Ovary (tissue), 9 donors: ENCODE measurements around the gene LEFTY2. TPM values are rescaled to one million over a fixed set of nuclear protein-coding genes. Genes with fewer than 3 reads are reported as not detected.

Source experiments
- DNase-seq, 5 donors: peaks; one replicate each; pipeline ENCODE4 v3.0.0-alpha.2; 2019 to 2020
- H3K27ac ChIP-seq, 2 donors: fragments of 200-600 bp; one replicate each; pipeline versions ENCODE4 v1.5.1 to v1.8.0; 2019 to 2022
- H3K27me3 ChIP-seq: fragments of 200-600 bp; one replicate; pipeline ENCODE4 v1.8.0; 2022
- H3K36me3 ChIP-seq: fragments of 200-600 bp; sonication (generic); one replicate; pipeline ENCODE4 v1.5.1; 2019
- H3K4me1 ChIP-seq: one replicate; pipeline ENCODE4 v1.8.1; 2013; ENCODE audit warnings: mild to moderate bottlenecking, moderate library complexity; ENCODE audit not compliant: insufficient read depth
- H3K4me3 ChIP-seq: fragments of 200-600 bp; sonication (generic); one replicate; pipeline ENCODE4 v1.5.1; 2017
- H3K9me3 ChIP-seq, 2 donors: fragments of 200-600 bp in 1 of 2; sonication (generic) in 1 of 2; one replicate each; pipeline versions ENCODE4 v1.5.1 to v1.8.1; 2013 to 2019; ENCODE audit warnings: mild to moderate bottlenecking in 1 of 2, moderate library complexity in 1 of 2
- CTCF ChIP-seq, 3 donors: fragments of 450-650 bp in 2 of 3; fragments of 200-600 bp in 1 of 3; IDR thresholded peaks; one replicate each; pipeline versions ENCODE4 v1.5.1 to v1.8.0; 2016 to 2022; ENCODE audit warnings: antibody characterized with exemption in 3 of 3, mild to moderate bottlenecking in 1 of 3
- EP300 ChIP-seq: sonication (generic); formaldehyde crosslinking; IDR thresholded peaks from one replicate; pipeline ENCODE4 v1.6.1; 2017; ENCODE audit warnings: antibody characterized with exemption
- POLR2A ChIP-seq: fragments of 450-650 bp; IDR thresholded peaks from one replicate; pipeline ENCODE4 v1.6.1; 2017; ENCODE audit warnings: antibody characterized with exemption, mild to moderate bottlenecking, moderate library complexity
- WGBS, 3 donors: extraction: QIAGEN DNeasy Blood & Tissue Kit in 1 of 3; methylation state at CpG; one replicate each; pipeline versions ENCODE4 v1.1.5 to v1.1.7; 2013 to 2017; 5-methylcytosine and 5-hydroxymethylcytosine counted together
- intact Hi-C, 4 donors: fragments of 100-400 bp; cut with DNase I; formaldehyde crosslinking; loops; one replicate each; pipeline versions ENCODE4 v1.11.0 to v1.15.1; 2022 to 2023
- polyA plus RNA-seq, 2 donors: library from polyadenylated mRNA; stranded (reverse); fragments of 200-250 nt in 1 of 2; fragments of 350-450 nt in 1 of 2; fragmentation: Illumina TruSeq in 1 of 2; extraction: RNeasy Lipid Tissue Mini Kit (QIAGEN cat#74804) in 1 of 2; gene quantifications; one replicate each; pipeline ENCODE4 v1.2.3, GENCODE V29; 2013 to 2014
- total RNA-seq, 7 donors: library from RNA; depleted of rRNA in 2 of 7; stranded (reverse); fragments of >200 nt in 2 of 7; fragmentation: NEBNext Ultra II Directional in 3 of 7; extraction: Animal tissue kit (Norgen Biotek cat#: 25700) in 3 of 7; gene quantifications; one replicate each; pipeline versions ENCODE4 v1.1.0 to v1.2.4, GENCODE V29; 2016 to 2023
- donor health status: DM: no; HTN: no; CAD: no; lungs with moderate emphysema.
- donor health status: DM: no; HTN: no; CAD: no.
- donor health status: Bipolar disorder and iron deficiency.
- donor health status: DM: yes; HTN: yes; CAD: no.
- donor health status: DM: no; HTN: no; CAD: no.
- donor health status: DM: yes; HTN: yes; CAD: no.

LEFTY2 gene
- total and polyA plus RNA-seq, 9 donors: 9.7 to 196 (median 21.4) TPM

GRCh38 chr1:225921734-225922709 is 19.0 kb downstream of the LEFTY2 start:
- H3K9me3 ChIP-seq: no peaks in the 10 kb centered on the region
- H3K36me3 ChIP-seq: no peaks in the 10 kb centered on the region
- H3K27ac ChIP-seq: no peak overlapping the region
- TF ChIP-seq EP300 (no peak), CTCF (IDR thresholded peaks at IDR 0.05) (no peak), POLR2A (no peak)
- H3K27me3 ChIP-seq: no peaks in the 10 kb centered on the region
- DNase-seq: no peak
- no peak overlapping the region for H3K4me3 ChIP-seq
- intact Hi-C loops: no loop called here
- H3K4me1 ChIP-seq: peaks cover 8% of the 10 kb centered on the region
- WGBS, 3 donors: 90 to 91% (median 90%) methylated on average over 23 of the region's 23 CpGs

- Histone ChIP-seq H3K4me1 (peaks cover 8% of the 10 kb centered on the region), H3K36me3 (no peaks in the 10 kb centered on the region), H3K9me3 (no peaks in the 10 kb centered on the region), H3K4me3 (no peak overlapping the region), H3K27me3 (no peaks in the 10 kb centered on the region), H3K27ac (no peak overlapping the region)
- intact Hi-C loops: loop anchor here in 2 of 4 donors (10.0 kb wide), 2 partner anchors 145 to 365 kb away; partner anchors contain the start of gene SRP9 (in 2 of the 2)
- WGBS, 3 donors: 15 to 21% (median 16%) methylated on average over 5 of the region's 5 CpGs
- TF ChIP-seq POLR2A (no peak), EP300 (no peak), CTCF (IDR thresholded peaks at IDR 0.05) (no peak)
- peak; percentile 53 to 77 (median 72) for DNase-seq
Measured at GRCh38 chr1:225919906-225920305, 21.1 kb downstream of the LEFTY2 start.

- TF ChIP-seq POLR2A: no peak
- no peak for TF ChIP-seq CTCF (IDR thresholded peaks at IDR 0.05)
- TF ChIP-seq EP300: no peak
- 81 to 85% (median 83%) methylated on average over 4 of the region's 4 CpGs for WGBS, 3 donors
- H3K36me3 ChIP-seq: no peaks in the 10 kb centered on the region
Measured at GRCh38 chr1:225918280-225918679, 22.7 kb downstream of the LEFTY2 start.

GRCh38 chr1:225917536-225917935 is 23.5 kb downstream of the LEFTY2 start:
- 85 to 92% (median 91%) methylated on average over 5 of the region's 5 CpGs for WGBS, 3 donors
- Histone ChIP-seq H3K36me3 (no peaks in the 10 kb centered on the region), H3K27me3 (no peaks in the 10 kb centered on the region), H3K27ac (no peak overlapping the region), H3K4me1 (peaks cover 6% of the 10 kb centered on the region), H3K4me3 (no peak overlapping the region), H3K9me3 (no peaks in the 10 kb centered on the region)
- intact Hi-C loops: loop anchor here in 2 of 4 donors (10.0 kb wide), 2 partner anchors 143 to 363 kb away; partner anchors contain the start of gene SRP9 (in 2 of the 2)
- TF ChIP-seq EP300: no peak
- TF ChIP-seq POLR2A: no peak
- TF ChIP-seq CTCF (IDR thresholded peaks at IDR 0.05): no peak
- no peak for DNase-seq

More at GRCh38 chr1:225918280-225918679, 22.7 kb downstream of the LEFTY2 start:
- no peaks in the 10 kb centered on the region for H3K9me3 ChIP-seq
- no peak for DNase-seq
- H3K27ac ChIP-seq: no peak overlapping the region
- H3K4me3 ChIP-seq: no peak overlapping the region
- intact Hi-C loops: loop anchor here in 2 of 4 donors (10.0 kb wide), 2 partner anchors 143 to 363 kb away; partner anchors contain the start of gene SRP9 (in 2 of the 2)
- H3K4me1 ChIP-seq: peaks cover 6% of the 10 kb centered on the region
- H3K27me3 ChIP-seq: no peaks in the 10 kb centered on the region
